ENCODE results near the gene CGB1.
"Not testable (repeated sequence)": the region's sequence is repeated elsewhere in the genome, so short reads cannot be mapped to it uniquely, and the experiment has no call there.

DNA sequence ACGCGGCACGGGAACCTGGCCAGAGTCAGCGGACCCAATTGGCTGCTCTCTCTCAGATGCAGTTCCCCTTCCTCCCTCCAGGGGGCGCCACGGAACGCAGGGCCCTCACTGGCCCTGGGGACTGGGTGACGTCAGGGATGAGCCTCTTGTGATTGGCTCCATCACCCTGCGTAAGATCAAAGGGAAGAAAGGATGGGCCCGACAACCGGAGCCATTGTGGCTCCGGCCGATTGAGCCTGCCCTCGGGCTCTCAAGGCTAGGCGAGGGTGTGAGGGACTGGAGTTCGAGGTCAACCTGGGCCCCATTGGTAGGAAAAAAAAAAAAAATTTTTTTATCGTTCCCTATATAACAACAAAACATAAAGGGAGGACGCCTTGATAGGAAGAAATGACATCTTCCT lies at the start of gene CGB1:
- TF ChIP-seq EZH2 (conservative IDR thresholded peaks at IDR 0.05; ENCODE audit: low read depth, low read length); IRF2 (CRISPR knock-in tag; IDR thresholded peaks at IDR 0.05); ZBTB7A (CRISPR knock-in tag; IDR thresholded peaks at IDR 0.05); SMC3 (IDR thresholded peaks at IDR 0.05; ENCODE audit: low read length): not testable (repeated sequence)
- TF ChIP-seq, protein P1, sequence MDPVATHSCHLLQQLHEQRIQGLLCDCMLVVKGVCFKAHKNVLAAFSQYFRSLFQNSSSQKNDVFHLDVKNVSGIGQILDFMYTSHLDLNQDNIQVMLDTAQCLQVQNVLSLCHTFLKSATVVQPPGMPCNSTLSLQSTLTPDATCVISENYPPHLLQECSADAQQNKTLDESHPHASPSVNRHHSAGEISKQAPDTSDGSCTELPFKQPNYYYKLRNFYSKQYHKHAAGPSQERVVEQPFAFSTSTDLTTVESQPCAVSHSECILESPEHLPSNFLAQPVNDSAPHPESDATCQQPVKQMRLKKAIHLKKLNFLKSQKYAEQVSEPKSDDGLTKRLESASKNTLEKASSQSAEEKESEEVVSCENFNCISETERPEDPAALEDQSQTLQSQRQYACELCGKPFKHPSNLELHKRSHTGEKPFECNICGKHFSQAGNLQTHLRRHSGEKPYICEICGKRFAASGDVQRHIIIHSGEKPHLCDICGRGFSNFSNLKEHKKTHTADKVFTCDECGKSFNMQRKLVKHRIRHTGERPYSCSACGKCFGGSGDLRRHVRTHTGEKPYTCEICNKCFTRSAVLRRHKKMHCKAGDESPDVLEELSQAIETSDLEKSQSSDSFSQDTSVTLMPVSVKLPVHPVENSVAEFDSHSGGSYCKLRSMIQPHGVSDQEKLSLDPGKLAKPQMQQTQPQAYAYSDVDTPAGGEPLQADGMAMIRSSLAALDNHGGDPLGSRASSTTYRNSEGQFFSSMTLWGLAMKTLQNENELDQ (CRISPR knock-in tag; IDR thresholded peaks at IDR 0.05; ENCODE audit: borderline replicate concordance) = not testable (repeated sequence)
- TF ChIP-seq, protein P2, sequence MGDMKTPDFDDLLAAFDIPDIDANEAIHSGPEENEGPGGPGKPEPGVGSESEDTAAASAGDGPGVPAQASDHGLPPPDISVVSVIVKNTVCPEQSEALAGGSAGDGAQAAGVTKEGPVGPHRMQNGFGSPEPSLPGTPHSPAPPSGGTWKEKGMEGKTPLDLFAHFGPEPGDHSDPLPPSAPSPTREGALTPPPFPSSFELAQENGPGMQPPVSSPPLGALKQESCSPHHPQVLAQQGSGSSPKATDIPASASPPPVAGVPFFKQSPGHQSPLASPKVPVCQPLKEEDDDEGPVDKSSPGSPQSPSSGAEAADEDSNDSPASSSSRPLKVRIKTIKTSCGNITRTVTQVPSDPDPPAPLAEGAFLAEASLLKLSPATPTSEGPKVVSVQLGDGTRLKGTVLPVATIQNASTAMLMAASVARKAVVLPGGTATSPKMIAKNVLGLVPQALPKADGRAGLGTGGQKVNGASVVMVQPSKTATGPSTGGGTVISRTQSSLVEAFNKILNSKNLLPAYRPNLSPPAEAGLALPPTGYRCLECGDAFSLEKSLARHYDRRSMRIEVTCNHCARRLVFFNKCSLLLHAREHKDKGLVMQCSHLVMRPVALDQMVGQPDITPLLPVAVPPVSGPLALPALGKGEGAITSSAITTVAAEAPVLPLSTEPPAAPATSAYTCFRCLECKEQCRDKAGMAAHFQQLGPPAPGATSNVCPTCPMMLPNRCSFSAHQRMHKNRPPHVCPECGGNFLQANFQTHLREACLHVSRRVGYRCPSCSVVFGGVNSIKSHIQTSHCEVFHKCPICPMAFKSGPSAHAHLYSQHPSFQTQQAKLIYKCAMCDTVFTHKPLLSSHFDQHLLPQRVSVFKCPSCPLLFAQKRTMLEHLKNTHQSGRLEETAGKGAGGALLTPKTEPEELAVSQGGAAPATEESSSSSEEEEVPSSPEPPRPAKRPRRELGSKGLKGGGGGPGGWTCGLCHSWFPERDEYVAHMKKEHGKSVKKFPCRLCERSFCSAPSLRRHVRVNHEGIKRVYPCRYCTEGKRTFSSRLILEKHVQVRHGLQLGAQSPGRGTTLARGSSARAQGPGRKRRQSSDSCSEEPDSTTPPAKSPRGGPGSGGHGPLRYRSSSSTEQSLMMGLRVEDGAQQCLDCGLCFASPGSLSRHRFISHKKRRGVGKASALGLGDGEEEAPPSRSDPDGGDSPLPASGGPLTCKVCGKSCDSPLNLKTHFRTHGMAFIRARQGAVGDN (CRISPR knock-in tag; IDR thresholded peaks at IDR 0.05) = 0 out of 2 replicates have a peak, but pooled peaks have one; percentile 19
- TF ChIP-seq, protein P3, sequence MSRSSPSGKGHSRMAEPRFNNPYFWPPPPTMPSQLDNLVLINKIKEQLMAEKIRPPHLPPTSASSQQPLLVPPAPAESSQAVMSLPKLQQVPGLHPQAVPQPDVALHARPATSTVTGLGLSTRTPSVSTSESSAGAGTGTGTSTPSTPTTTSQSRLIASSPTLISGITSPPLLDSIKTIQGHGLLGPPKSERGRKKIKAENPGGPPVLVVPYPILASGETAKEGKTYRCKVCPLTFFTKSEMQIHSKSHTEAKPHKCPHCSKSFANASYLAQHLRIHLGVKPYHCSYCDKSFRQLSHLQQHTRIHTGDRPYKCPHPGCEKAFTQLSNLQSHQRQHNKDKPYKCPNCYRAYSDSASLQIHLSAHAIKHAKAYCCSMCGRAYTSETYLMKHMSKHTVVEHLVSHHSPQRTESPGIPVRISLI (CRISPR knock-in tag; IDR thresholded peaks at IDR 0.05; ENCODE audit: borderline replicate concordance) = not testable (repeated sequence)
- TF ChIP-seq, protein P4, sequence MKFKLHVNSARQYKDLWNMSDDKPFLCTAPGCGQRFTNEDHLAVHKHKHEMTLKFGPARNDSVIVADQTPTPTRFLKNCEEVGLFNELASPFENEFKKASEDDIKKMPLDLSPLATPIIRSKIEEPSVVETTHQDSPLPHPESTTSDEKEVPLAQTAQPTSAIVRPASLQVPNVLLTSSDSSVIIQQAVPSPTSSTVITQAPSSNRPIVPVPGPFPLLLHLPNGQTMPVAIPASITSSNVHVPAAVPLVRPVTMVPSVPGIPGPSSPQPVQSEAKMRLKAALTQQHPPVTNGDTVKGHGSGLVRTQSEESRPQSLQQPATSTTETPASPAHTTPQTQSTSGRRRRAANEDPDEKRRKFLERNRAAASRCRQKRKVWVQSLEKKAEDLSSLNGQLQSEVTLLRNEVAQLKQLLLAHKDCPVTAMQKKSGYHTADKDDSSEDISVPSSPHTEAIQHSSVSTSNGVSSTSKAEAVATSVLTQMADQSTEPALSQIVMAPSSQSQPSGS (CRISPR knock-in tag; IDR thresholded peaks at IDR 0.05) = peak; percentile 47; the same call in 1 of the 2 replicates
- TF ChIP-seq, protein P5, sequence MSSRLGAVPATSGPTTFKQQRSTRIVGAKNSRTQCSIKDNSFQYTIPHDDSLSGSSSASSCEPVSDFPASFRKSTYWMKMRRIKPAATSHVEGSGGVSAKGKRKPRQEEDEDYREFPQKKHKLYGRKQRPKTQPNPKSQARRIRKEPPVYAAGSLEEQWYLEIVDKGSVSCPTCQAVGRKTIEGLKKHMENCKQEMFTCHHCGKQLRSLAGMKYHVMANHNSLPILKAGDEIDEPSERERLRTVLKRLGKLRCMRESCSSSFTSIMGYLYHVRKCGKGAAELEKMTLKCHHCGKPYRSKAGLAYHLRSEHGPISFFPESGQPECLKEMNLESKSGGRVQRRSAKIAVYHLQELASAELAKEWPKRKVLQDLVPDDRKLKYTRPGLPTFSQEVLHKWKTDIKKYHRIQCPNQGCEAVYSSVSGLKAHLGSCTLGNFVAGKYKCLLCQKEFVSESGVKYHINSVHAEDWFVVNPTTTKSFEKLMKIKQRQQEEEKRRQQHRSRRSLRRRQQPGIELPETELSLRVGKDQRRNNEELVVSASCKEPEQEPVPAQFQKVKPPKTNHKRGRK (CRISPR knock-in tag; IDR thresholded peaks at IDR 0.05) = not testable (repeated sequence)
- TF ChIP-seq, protein P6, sequence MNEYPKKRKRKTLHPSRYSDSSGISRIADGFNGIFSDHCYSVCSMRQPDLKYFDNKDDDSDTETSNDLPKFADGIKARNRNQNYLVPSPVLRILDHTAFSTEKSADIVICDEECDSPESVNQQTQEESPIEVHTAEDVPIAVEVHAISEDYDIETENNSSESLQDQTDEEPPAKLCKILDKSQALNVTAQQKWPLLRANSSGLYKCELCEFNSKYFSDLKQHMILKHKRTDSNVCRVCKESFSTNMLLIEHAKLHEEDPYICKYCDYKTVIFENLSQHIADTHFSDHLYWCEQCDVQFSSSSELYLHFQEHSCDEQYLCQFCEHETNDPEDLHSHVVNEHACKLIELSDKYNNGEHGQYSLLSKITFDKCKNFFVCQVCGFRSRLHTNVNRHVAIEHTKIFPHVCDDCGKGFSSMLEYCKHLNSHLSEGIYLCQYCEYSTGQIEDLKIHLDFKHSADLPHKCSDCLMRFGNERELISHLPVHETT (CRISPR knock-in tag; conservative IDR thresholded peaks at IDR 0.05) = not testable (repeated sequence)
- TF ChIP-seq, protein P7, sequence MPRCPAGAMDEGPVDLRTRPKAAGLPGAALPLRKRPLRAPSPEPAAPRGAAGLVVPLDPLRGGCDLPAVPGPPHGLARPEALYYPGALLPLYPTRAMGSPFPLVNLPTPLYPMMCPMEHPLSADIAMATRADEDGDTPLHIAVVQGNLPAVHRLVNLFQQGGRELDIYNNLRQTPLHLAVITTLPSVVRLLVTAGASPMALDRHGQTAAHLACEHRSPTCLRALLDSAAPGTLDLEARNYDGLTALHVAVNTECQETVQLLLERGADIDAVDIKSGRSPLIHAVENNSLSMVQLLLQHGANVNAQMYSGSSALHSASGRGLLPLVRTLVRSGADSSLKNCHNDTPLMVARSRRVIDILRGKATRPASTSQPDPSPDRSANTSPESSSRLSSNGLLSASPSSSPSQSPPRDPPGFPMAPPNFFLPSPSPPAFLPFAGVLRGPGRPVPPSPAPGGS (CRISPR knock-in tag; IDR thresholded peaks at IDR 0.05) = not testable (repeated sequence)
